Right lobe of liver (tissue), 6 donors: ENCODE results near the gene MED8. TPM values are rescaled to one million over a fixed set of nuclear protein-coding genes. Genes with fewer than 3 reads are reported as not detected.

Source experiments
- ATAC-seq, 4 donors: fragments of 200-7000 bp; cut with Tn5 transposase; one replicate each; pipeline ENCODE4 v1.9.1; 2020; ENCODE audit warnings: mild to moderate bottlenecking in 4 of 4, moderate library complexity in 4 of 4
- DNase-seq, 3 donors: peaks; one replicate each; pipeline ENCODE4 v3.0.0-alpha.2; 2020
- H3K27ac ChIP-seq, 3 donors: fragments of 200-600 bp; one replicate each; pipeline ENCODE4 v1.8.0; 2022
- H3K27me3 ChIP-seq, 2 donors: fragments of 200-600 bp; one replicate each; pipeline ENCODE4 v1.8.0; 2022
- H3K36me3 ChIP-seq, 4 donors: fragments of 200-600 bp; sonication (generic) in 1 of 4; one replicate each; pipeline versions ENCODE4 v1.5.1 to v1.8.0; 2017 to 2022; ENCODE audit warnings: control low read depth in 1 of 4
- H3K4me1 ChIP-seq, 4 donors: fragments of 200-600 bp; sonication (generic) in 1 of 4; one replicate each; pipeline versions ENCODE4 v1.5.1 to v1.8.0; 2017 to 2022; ENCODE audit warnings: control low read depth in 1 of 4
- H3K4me3 ChIP-seq, 3 donors: fragments of 200-600 bp; one replicate each; pipeline ENCODE4 v1.8.0; 2022
- H3K9me3 ChIP-seq, 4 donors: fragments of 200-600 bp; sonication (generic) in 1 of 4; one replicate each; pipeline versions ENCODE4 v1.5.1 to v1.8.0; 2017 to 2022; ENCODE audit warnings: control low read depth in 1 of 4
- POLR2A ChIP-seq: fragments of 450-650 bp; IDR thresholded peaks from one replicate; pipeline ENCODE4 v1.6.1; 2017; ENCODE audit warnings: antibody characterized with exemption, mild to moderate bottlenecking
- whole genome bisulfite sequencing: methylation state at CpG from one replicate; pipeline ENCODE4 v1.1.6; 2018; ENCODE audit warnings: low coverage, low lambda C conversion rate; ENCODE audit not compliant: insufficient coverage; ENCODE audit errors: missing lambda C conversion rate; 5-methylcytosine and 5-hydroxymethylcytosine counted together
- intact Hi-C, 2 donors: fragments of 100-400 bp; cut with DNase I; formaldehyde crosslinking; loops; one replicate each; pipeline versions ENCODE4 v1.11.2 to v1.14.1; 2022
- total RNA-seq, 6 experiments: library from RNA; depleted of rRNA in 2 of 6; stranded (reverse); fragments of >200 nt in 2 of 6; fragmentation: NEBNext Ultra II Directional in 3 of 6; extraction: Animal tissue kit (Norgen Biotek cat#: 25700) in 3 of 6; gene quantifications; one replicate each; pipeline versions ENCODE4 v1.1.0 to v1.2.4, GENCODE V29; 2016 to 2023
- TF ChIP-seq, protein P1 (sequence below), 4 donors: fragments of 200-600 bp in 3 of 4; fragments of 450-650 bp in 1 of 4; IDR thresholded peaks; one replicate each; pipeline versions ENCODE4 v1.5.1 to v1.8.0; 2016 to 2022; ENCODE audit warnings: antibody characterized with exemption in 4 of 4, mild to moderate bottlenecking in 2 of 4
- donor health status: DM: no; HTN: yes; CAD: no.
- donor health status: DM: no; HTN: no; CAD: no.
- donor health status: DM: no; HTN: no; CAD: no.
- donor health status: DM: no; HTN: yes; CAD: no.
- donor health status: DM: no; HTN: yes; CAD: no.

Gene MED8
- total RNA-seq, 6 experiments from 2014 or later: 20.7 to 26.6 (median 24.1) TPM

DNA sequence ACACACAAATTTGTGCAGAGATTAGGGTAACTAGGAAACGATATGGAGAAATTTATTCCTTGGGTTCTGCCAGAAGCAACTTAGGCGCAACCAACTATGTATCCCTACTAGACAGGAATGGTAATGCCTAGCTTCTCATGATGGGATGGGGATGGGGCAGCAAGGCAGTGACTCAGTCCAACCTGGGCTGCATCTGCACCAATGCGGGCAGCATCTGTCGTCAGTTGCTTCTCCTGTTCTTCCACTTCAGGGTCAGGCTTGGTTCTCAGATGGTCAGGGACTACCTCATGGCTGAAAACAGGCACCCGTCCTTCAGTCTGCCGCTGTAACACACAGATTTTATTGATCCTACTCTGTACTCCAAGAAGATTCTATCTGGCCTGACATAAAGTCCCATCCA is 2.9 kb downstream of the MED8 start:
- no peak for ATAC-seq
- Histone ChIP-seq H3K4me1 (peaks cover 0 to 26% (median 10%) of the 10 kb centered on the region in 4 donors), H3K9me3 (no peaks in the 10 kb centered on the region), H3K36me3 (peaks cover 0 to 46% (median 26%) of the 10 kb centered on the region in 4 donors), H3K27ac (no peak overlapping the region), H3K4me3 (no peak overlapping the region), H3K27me3 (no peaks in the 10 kb centered on the region)
- DNase-seq: no peak
- intact Hi-C loops: loop anchor here (10.0 kb wide), 1 partner anchor 152 kb away; no protein-coding TSS in a partner anchor
- 92% methylated on average over 2 of the region's 6 CpGs for WGBS
- no peak for TF ChIP-seq POLR2A
- TF ChIP-seq, protein P1, sequence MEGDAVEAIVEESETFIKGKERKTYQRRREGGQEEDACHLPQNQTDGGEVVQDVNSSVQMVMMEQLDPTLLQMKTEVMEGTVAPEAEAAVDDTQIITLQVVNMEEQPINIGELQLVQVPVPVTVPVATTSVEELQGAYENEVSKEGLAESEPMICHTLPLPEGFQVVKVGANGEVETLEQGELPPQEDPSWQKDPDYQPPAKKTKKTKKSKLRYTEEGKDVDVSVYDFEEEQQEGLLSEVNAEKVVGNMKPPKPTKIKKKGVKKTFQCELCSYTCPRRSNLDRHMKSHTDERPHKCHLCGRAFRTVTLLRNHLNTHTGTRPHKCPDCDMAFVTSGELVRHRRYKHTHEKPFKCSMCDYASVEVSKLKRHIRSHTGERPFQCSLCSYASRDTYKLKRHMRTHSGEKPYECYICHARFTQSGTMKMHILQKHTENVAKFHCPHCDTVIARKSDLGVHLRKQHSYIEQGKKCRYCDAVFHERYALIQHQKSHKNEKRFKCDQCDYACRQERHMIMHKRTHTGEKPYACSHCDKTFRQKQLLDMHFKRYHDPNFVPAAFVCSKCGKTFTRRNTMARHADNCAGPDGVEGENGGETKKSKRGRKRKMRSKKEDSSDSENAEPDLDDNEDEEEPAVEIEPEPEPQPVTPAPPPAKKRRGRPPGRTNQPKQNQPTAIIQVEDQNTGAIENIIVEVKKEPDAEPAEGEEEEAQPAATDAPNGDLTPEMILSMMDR (IDR thresholded peaks at IDR 0.05): no peak

DNA sequence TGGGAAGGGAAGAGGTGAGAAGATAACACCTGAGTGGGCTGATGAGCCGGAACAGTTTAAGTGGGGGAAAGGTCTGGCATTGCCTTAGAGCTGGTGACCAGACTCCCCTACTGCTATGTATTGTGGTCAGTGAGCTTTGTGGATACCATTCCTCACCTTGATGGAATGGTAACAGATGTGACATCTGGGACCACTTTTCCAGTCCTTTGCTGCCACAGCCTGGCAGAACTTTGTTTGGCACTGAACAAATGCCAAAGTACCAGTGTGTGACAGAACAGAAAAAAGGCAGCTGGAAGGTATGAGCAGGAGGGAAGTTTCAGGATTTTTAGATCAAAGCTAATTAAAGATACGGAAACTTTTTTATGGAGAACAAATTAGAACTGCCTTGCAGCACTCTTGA is 6.2 kb downstream of the MED8 start:
- no peak for DNase-seq
- H3K4me3 ChIP-seq: no peak overlapping the region
- no peaks in the 10 kb centered on the region for H3K9me3 ChIP-seq
- intact Hi-C loops: loop anchor here (10.0 kb wide), 1 partner anchor 149 kb away; no protein-coding TSS in a partner anchor
- ATAC-seq: peak; percentile 47 to 63 (median 55)
- peaks cover 0 to 46% (median 27%) of the 10 kb centered on the region in 4 donors for H3K36me3 ChIP-seq
- H3K4me1 ChIP-seq: peaks cover 0 to 10% (median 3%) of the 10 kb centered on the region in 4 donors
- H3K27me3 ChIP-seq: no peaks in the 10 kb centered on the region
- TF ChIP-seq, protein P1 (IDR thresholded peaks at IDR 0.05): peak; percentile 29 to 43 (median 30)
- TF ChIP-seq POLR2A: no peak
- H3K27ac ChIP-seq: no peak overlapping the region
- WGBS: 90% methylated on average over 1 of the region's 2 CpGs

DNA sequence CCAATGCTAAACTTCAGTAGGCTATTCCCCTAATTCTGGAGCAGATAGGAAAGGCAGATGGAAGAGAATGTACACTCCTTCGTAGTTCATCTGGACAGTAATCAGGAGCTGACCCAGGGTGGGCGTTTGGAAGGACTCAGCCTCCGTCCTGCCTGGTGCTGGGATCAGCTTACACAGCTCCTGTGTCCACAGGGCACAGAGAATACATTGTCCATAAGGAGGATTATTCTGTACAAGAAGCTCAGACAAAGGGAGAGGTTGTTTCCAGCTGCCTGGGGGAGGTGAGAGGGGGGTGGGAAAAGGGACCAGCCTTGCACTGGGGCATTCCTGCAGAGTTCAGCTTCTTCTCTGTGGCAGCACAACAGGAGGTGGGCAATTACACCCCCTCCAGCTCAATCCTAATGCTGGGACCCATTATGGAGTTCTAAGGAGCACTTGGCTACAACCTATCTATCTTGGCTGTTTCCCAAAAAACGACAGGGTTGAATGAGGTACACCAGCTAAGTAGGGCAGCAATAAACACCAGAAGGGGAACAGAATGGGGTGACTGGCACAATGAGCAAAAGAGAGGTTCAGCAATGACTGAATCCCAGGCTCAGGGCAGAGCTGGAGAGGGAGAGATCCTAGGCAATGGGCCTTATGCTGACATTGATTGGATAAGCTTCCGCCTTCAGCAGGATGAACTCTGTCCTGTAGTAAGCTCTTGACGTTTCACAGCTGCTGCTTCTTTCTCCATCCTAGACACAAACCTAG is 7.4 kb downstream of the MED8 start:
- H3K27me3 ChIP-seq: no peaks in the 10 kb centered on the region
- peak; percentile 50 to 81 (median 68) for ATAC-seq
- H3K4me1 ChIP-seq: peaks cover 0 to 4% (median 0%) of the 10 kb centered on the region in 4 donors
- intact Hi-C loops: loop anchor here (10.0 kb wide), 1 partner anchor 147 kb away; no protein-coding TSS in a partner anchor
- 31% methylated on average over 4 of the region's 6 CpGs for WGBS
- peaks cover 0 to 43% (median 25%) of the 10 kb centered on the region in 4 donors for H3K36me3 ChIP-seq
- no peaks in the 10 kb centered on the region for H3K9me3 ChIP-seq
- TF ChIP-seq, protein P1 (IDR thresholded peaks at IDR 0.05): no peak
- TF ChIP-seq POLR2A: no peak
- H3K4me3 ChIP-seq: no peak overlapping the region
- H3K27ac ChIP-seq: no peak overlapping the region
- DNase-seq: no peak

DNA sequence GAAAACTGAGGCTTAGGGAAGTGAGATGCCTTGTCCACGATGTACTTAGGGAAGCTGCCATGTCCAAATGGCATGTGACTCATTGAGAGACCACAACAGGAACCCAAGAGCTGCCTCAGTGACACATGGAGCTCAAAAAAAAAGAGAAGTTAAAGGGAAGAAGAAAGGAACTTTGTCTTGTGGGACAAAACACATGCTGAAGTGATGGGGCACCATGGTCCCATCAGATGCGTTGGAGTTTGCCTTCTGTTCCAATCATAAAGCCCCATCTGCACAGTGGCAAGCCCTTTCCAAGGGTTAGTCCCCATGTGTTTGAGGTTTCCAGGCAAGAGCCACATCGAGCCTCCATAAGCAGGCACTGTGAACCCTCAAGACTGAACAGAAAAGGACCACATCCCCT is 8.0 kb downstream of the MED8 start:
- Histone ChIP-seq H3K9me3 (no peaks in the 10 kb centered on the region), H3K4me3 (no peak overlapping the region), H3K27me3 (no peaks in the 10 kb centered on the region), H3K36me3 (peaks cover 0 to 37% (median 22%) of the 10 kb centered on the region in 4 donors), H3K4me1 (peaks cover 0 to 4% (median 0%) of the 10 kb centered on the region in 4 donors), H3K27ac (no peak overlapping the region)
- intact Hi-C loops: loop anchor here (10.0 kb wide), 1 partner anchor 147 kb away; no protein-coding TSS in a partner anchor
- DNase-seq (no peak), ATAC-seq (peak in 3 of 4 donors; percentile 19 to 53 (median 29))
- whole genome bisulfite sequencing: 54% methylated on average over 2 of the region's 3 CpGs
- TF ChIP-seq, protein P1 (IDR thresholded peaks at IDR 0.05): no peak
- TF ChIP-seq POLR2A: no peak
